Thyroid gland (tissue), 4 donors: ENCODE data around the gene SLC25A14. TPM values are rescaled to one million over a fixed set of nuclear protein-coding genes. Genes with fewer than 3 reads are reported as not detected.
"Not testable (repeated sequence)": the region's sequence is repeated elsewhere in the genome, so short reads cannot be mapped to it uniquely, and the experiment has no call there.

ENCODE experiments used
- DNase-seq, 2 donors: peaks; one replicate each; pipeline ENCODE4 v3.0.0-alpha.2; 2019
- H3K27ac ChIP-seq, 3 donors: fragments of 200-600 bp; sonication (generic); 1 replicate in 2 of 3; 2 replicates in 1 of 3; pipeline ENCODE4 v1.5.1; 2016 to 2019; ENCODE audit warnings: mild to moderate bottlenecking in 1 of 3, moderate library complexity in 1 of 3
- H3K27me3 ChIP-seq: fragments of 200-600 bp; sonication (generic); one replicate; pipeline ENCODE4 v1.5.1; 2019
- H3K36me3 ChIP-seq, 2 donors: fragments of 200-600 bp; sonication (generic); one replicate each; pipeline ENCODE4 v1.5.1; 2016 to 2019
- H3K4me1 ChIP-seq, 2 donors: fragments of 200-600 bp; sonication (generic); one replicate each; pipeline ENCODE4 v1.5.1; 2017 to 2019
- H3K4me3 ChIP-seq, 3 donors: fragments of 200-600 bp; sonication (generic); replicated peaks in 1 of 3; 1 replicate in 2 of 3; 2 replicates in 1 of 3; pipeline ENCODE4 v1.5.1; 2016; ENCODE audit warnings: mild to moderate bottlenecking in 1 of 3
- H3K9me3 ChIP-seq: fragments of 200-600 bp; sonication (generic); one replicate; pipeline ENCODE4 v1.5.1; 2017
- POLR2A ChIP-seq, 2 donors: fragments of 450-650 bp; IDR thresholded peaks; one replicate each; pipeline ENCODE4 v1.6.1; 2017; ENCODE audit warnings: antibody characterized with exemption in 2 of 2, mild to moderate bottlenecking in 2 of 2, moderate library complexity in 1 of 2
- WGBS, 2 donors: methylation state at CpG; one replicate each; pipeline ENCODE4 v1.1.5; 2017; 5-methylcytosine and 5-hydroxymethylcytosine counted together
- intact Hi-C: fragments of 100-400 bp; cut with DNase I; formaldehyde crosslinking; loops from one replicate; pipeline ENCODE4 v1.15.1; 2023
- total RNA-seq, 4 donors: library from RNA; depleted of rRNA; stranded (reverse); fragments of >200 nt; gene quantifications; one replicate each; pipeline ENCODE4 v1.2.3, GENCODE V29; 2016
- TF ChIP-seq, protein P1 (sequence below), 6 experiments: fragments of 200-600 bp in 3 of 6; fragments of 450-650 bp in 3 of 6; sonication (generic) in 3 of 6; IDR thresholded peaks; one replicate each; pipeline ENCODE4 v1.5.1; 2016 to 2019; ENCODE audit warnings: antibody characterized with exemption in 6 of 6, mild to moderate bottlenecking in 2 of 6, inconsistent platforms in 1 of 6, moderate library complexity in 1 of 6

Gene SLC25A14
- total RNA-seq, 4 donors from 2014 or later = 9.7 to 22.7 (median 14.1) TPM

DNA sequence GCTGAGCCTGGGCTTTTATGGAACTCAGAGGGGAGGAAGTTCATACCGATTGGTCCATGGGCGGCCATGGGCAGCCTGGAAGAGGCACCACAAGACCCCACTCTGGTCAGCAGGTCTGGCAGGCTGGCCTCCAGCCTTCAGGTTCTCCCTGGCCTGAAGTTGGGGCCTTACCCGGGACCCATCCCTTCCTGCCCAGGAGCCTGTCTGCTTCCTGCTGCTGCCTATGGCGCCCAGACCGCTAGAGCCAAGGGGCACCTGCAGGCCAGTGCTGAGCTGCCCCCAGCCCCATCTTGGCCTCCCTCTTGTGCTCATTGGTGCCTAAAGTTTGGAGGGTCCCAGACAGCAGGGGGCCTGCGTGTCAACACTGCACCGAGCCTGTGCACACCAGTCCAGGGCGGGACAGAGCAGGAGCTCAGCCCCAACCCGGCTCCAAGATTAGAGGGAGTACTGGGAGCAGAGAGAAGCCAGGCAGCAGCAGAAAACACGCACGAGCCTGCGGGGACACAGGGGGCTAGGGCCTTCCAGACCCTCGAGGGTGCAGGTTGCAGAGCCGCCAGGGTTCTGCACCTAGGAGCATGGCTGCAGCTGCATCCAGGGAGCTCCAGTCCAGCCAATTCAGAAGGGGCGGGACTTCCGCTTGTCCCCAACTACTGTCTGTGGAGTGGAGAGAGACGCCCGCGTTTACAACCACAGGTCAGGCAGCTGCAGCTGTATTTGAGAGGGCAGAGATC is 40.3 kb upstream of the SLC25A14 start:
- WGBS, 2 donors = no CpG with 5 or more reads among the region's 19 CpGs
- Histone ChIP-seq H3K4me3 (no peak overlapping the region), H3K27me3 (no peaks in the 10 kb centered on the region), H3K4me1 (no peaks in the 10 kb centered on the region), H3K36me3 (no peaks in the 10 kb centered on the region), H3K27ac (no peak overlapping the region), H3K9me3 (no peaks in the 10 kb centered on the region)
- intact Hi-C loops = no loop called here
- no peak for DNase-seq
- TF ChIP-seq, protein P1, sequence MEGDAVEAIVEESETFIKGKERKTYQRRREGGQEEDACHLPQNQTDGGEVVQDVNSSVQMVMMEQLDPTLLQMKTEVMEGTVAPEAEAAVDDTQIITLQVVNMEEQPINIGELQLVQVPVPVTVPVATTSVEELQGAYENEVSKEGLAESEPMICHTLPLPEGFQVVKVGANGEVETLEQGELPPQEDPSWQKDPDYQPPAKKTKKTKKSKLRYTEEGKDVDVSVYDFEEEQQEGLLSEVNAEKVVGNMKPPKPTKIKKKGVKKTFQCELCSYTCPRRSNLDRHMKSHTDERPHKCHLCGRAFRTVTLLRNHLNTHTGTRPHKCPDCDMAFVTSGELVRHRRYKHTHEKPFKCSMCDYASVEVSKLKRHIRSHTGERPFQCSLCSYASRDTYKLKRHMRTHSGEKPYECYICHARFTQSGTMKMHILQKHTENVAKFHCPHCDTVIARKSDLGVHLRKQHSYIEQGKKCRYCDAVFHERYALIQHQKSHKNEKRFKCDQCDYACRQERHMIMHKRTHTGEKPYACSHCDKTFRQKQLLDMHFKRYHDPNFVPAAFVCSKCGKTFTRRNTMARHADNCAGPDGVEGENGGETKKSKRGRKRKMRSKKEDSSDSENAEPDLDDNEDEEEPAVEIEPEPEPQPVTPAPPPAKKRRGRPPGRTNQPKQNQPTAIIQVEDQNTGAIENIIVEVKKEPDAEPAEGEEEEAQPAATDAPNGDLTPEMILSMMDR (IDR thresholded peaks at IDR 0.05) = no peak
- no peak for TF ChIP-seq POLR2A (IDR thresholded peaks at IDR 0.05)

DNA sequence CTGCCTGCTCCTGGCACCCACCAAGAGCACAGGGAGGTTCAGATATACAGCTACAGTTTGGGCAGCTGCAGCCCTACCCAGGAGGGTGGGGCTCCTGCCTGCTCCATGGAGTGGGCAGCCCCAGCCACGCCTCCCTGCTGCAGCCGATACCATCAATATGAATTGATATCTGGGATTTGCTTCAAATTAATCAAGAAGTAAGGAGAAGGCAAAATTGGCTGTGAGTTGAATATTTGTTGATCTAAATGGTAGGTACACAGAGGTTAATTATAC is 39.8 kb upstream of the SLC25A14 start:
- Histone ChIP-seq H3K27ac (no peak overlapping the region), H3K9me3 (no peaks in the 10 kb centered on the region), H3K36me3 (no peaks in the 10 kb centered on the region), H3K4me3 (no peak overlapping the region), H3K27me3 (no peaks in the 10 kb centered on the region), H3K4me1 (no peaks in the 10 kb centered on the region)
- intact Hi-C loops = no loop called here
- DNase-seq = no peak
- TF ChIP-seq, protein P1 (IDR thresholded peaks at IDR 0.05) = no peak
- no peak for TF ChIP-seq POLR2A (IDR thresholded peaks at IDR 0.05)
- WGBS, 2 donors = 71% methylated on average over 1 of the region's 2 CpGs; no CpG with 5 or more reads in 1 of the 2 donors

DNA sequence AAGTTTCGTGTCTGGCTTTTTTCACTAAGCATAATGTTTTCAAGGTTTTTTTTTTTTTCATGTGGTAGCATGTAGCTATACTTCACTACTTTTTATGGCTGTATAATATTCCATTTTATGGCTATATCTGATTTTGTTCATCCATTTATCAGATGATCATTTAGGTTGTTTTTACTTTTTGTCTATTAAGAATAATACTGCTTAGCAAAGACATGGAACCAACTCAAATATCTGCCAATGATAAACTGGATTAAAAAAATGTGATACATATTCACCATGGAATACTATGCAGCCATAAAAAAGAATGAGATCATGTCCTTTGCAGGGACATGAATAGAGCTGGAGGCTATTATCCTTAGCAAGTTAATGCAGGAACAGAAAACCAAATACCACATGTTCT is 38.3 kb upstream of the SLC25A14 start:
- Histone ChIP-seq H3K27ac (no peak overlapping the region), H3K4me3 (no peak overlapping the region), H3K36me3 (no peaks in the 10 kb centered on the region), H3K9me3 (no peaks in the 10 kb centered on the region), H3K27me3 (no peaks in the 10 kb centered on the region), H3K4me1 (no peaks in the 10 kb centered on the region)
- intact Hi-C loops = no loop called here
- WGBS, 2 donors = 92 to 97% methylated on average over 1 of the region's 1 CpG
- TF ChIP-seq, protein P1 (IDR thresholded peaks at IDR 0.05) = no peak
- TF ChIP-seq POLR2A (IDR thresholded peaks at IDR 0.05) = no peak
- DNase-seq = no peak

DNA sequence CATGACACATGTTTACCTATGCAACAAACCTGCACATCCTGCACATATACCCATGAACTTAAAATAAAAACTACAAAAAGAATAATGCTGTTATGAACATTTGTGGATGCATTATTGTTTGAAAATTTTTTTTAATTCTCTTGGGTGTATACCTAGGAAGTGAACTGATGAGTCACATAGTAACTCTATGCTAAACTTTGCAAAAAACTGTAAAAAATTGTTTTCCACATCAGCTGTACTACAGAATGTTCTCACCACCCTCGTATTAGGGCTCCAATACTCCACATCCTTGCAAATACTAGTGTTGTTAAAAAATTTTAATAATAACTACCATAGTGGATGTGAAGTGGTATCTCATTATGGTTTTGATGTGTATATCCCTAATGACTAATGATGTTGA is 37.7 kb upstream of the SLC25A14 start:
- TF ChIP-seq POLR2A (IDR thresholded peaks at IDR 0.05) = no peak
- TF ChIP-seq, protein P1 (IDR thresholded peaks at IDR 0.05) = no peak
- H3K4me1 ChIP-seq = no peaks in the 10 kb centered on the region
- H3K9me3 ChIP-seq = no peaks in the 10 kb centered on the region
- no peaks in the 10 kb centered on the region for H3K36me3 ChIP-seq
- no peak for DNase-seq
- WGBS, 2 donors = 74 to 79% methylated on average over 1 of the region's 1 CpG
- no peak overlapping the region for H3K4me3 ChIP-seq
- no peak overlapping the region for H3K27ac ChIP-seq
- intact Hi-C loops = no loop called here
- H3K27me3 ChIP-seq = no peaks in the 10 kb centered on the region

DNA sequence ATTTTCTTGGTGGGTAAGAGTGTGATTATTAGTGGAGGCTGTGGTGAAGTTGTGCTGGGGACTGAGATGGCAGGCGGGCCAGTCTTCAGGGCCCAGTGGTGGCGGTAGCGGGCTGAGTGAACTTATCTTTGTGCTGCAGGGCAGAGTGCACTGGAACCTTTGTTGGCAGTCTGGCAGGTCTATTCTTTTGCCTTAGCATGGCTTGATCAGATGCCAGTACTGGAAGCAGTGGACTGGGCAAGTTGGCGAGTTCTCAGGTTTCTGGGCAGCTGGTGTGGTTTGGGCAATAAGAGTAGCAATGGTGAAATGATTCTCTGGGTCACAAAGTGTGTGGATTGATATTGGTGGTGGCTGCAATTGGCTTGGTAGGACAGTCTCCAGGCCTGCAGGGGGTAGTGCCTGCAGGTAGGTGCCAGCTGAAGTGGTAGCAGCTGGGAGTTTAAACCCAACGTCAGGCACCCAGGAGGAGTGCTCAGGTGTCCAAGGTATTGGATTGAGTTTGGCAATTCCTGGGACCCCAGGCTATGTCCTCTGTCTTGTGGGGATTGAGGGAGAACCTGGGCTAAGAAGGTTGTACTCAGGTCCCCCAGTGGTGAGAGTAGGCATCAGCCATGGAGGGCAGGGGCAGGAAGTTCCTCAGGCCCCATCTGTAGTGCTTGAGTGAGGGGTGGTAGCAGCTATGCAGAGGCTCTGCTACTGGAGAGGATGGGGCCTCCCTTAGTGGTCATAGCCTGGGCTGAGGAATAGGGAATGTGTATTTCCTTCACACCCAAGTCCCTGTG is 34.9 kb upstream of the SLC25A14 start:
- H3K9me3 ChIP-seq = no peaks in the 10 kb centered on the region
- DNase-seq = no peak
- no peaks in the 10 kb centered on the region for H3K4me1 ChIP-seq
- 96 to 100% methylated on average over 3 to 5 of the region's 5 CpGs for WGBS, 2 donors
- intact Hi-C loops = no loop called here
- no peaks in the 10 kb centered on the region for H3K27me3 ChIP-seq
- no peak overlapping the region for H3K27ac ChIP-seq
- no peaks in the 10 kb centered on the region for H3K36me3 ChIP-seq
- TF ChIP-seq, protein P1 (IDR thresholded peaks at IDR 0.05) = no peak
- TF ChIP-seq POLR2A (IDR thresholded peaks at IDR 0.05) = no peak
- no peak overlapping the region for H3K4me3 ChIP-seq

DNA sequence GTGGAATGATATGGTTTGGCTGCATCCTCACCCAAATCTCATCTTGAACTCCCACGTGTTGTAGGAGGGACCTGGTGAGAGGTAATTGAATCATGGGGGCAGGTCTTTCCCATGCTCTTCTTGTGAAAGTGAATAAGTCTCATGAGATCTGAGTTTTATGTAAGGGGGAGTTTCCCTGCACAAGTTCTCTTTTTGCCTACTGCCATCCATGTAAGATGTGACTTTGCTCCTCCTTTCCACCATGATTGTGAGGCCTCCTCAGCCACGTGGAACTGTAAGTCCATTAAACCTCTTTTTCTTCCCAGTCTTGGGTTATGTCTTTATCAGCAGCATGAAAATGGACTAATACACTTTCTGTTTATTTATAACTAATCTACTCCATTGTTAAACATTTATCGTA is 19.8 kb upstream of the SLC25A14 start:
- H3K9me3 ChIP-seq, H3K36me3 ChIP-seq, DNase-seq, H3K27ac ChIP-seq, H3K27me3 ChIP-seq, H3K4me3 ChIP-seq, intact Hi-C loops, H3K4me1 ChIP-seq: not testable (repeated sequence)
- 54 to 73% methylated on average over 3 of the region's 3 CpGs for WGBS, 2 donors
